ENCODE data around the gene SOD3. TPM values are rescaled to one million over a fixed set of nuclear protein-coding genes. Genes with fewer than 3 reads are reported as not detected.

The SOD3 gene
- total and polyA plus RNA-seq, 9 of the 15 experiments (the other 6 are each of a cell fraction or from before 2014, with no cell fraction given) = 0.10 to 0.31 (median 0.24) TPM; not detected in 6

- no peak for ATAC-seq
- Histone ChIP-seq H3K27me3 (ENCODE audit: control insufficient read depth in 2 of 2, insufficient read depth in 2 of 2, low read length in 2 of 2) (no peaks in the 10 kb centered on the region), H3K9me1 (ENCODE audit: control insufficient read depth, insufficient read depth, low read length) (no peaks in the 10 kb centered on the region), H3K4me3 (no peak overlapping the region), H2AFZ (ENCODE audit: low read depth, low read length) (no peak overlapping the region), H3K4me2 (ENCODE audit: insufficient read depth, low read length) (no peak overlapping the region), H3K36me3 (ENCODE audit: control insufficient read depth, insufficient read depth, low read length) (no peaks in the 10 kb centered on the region), H3K79me2 (ENCODE audit: control insufficient read depth, insufficient read depth, low read length) (no peaks in the 10 kb centered on the region), H4K20me1 (replicated peaks; ENCODE audit: control insufficient read depth, insufficient read depth, low read length) (no peaks in the 10 kb centered on the region), H3K9ac (ENCODE audit: insufficient read depth in 1 of 2, low read depth in 2 of 2, low read length in 2 of 2) (no peak overlapping the region), H3K4me1 (replicated peaks in 1 of 2; ENCODE audit: control insufficient read depth in 2 of 2, insufficient read depth in 2 of 2, low read length in 2 of 2) (no peaks in the 10 kb centered on the region), H3K27ac (ENCODE audit: extremely low read depth, low read depth, low read length) (no peak overlapping the region), H3K9me3 (replicated peaks; ENCODE audit: control insufficient read depth, insufficient read depth, low read depth, low read length) (no peaks in the 10 kb centered on the region)
- BruUV-seq (replicated peaks) = no TSS peak
- TF ChIP-seq ZNF518B (CRISPR knock-in tag; IDR thresholded peaks at IDR 0.05) (no peak), JUND (IDR thresholded peaks at IDR 0.05; ENCODE audit: borderline replicate concordance, low read depth, low read length) (no peak), JUND (tag; IDR thresholded peaks at IDR 0.05; ENCODE audit: borderline replicate concordance, low read depth, low read length) (no peak), NR2C2 (CRISPR knock-in tag; IDR thresholded peaks at IDR 0.05) (no peak), NR2C2 (tag; IDR thresholded peaks at IDR 0.05) (no peak), CREB3 (tag; conservative IDR thresholded peaks at IDR 0.05; ENCODE audit: low read depth) (no peak), SMARCB1 (IDR thresholded peaks at IDR 0.05; ENCODE audit: insufficient read length, low read depth) (no peak), ZNF79 (CRISPR knock-in tag; IDR thresholded peaks at IDR 0.05; ENCODE audit: low read depth) (no peak), ZNF76 (CRISPR knock-in tag; IDR thresholded peaks at IDR 0.05; ENCODE audit: borderline replicate concordance) (no peak), SRSF1 (IDR thresholded peaks at IDR 0.05; ENCODE audit: low read depth, low read length) (no peak)
- FAIRE-seq = no peak
- ChIA-PET CTCF (ENCODE audit: low intra/inter-chr PET ratio) (no interaction called here), POLR2A (interaction anchor here (0.7 to 1.5 kb wide), 2 partner anchors 17 to 181 kb away, joined by 3 read pairs; partner anchors contain the start of gene DHX15)
- in situ Hi-C loops (cut with MboI) = no loop called here
- DNase-seq (ENCODE audit: extremely low read depth in 1 of 4, low spot score in 3 of 4) = no peak
- 0% methylated on average over 4 of the region's 4 CpGs for WGBS (ENCODE audit: insufficient coverage, low coverage, missing lambda C conversion rate)
- intact Hi-C loops (cut with micrococcal nuclease) = no loop called here
Measured at GRCh38 chr4:24765376-24765988, 29.9 kb upstream of the SOD3 start.

Data from K562 (cell line).